H1 (cell line): ENCODE measurements around the gene KIF13A. TPM values are rescaled to one million over a fixed set of nuclear protein-coding genes. Genes with fewer than 3 reads are reported as not detected.

Source experiments
- CTCF ChIA-PET: fragments of 300-600 bp; sonication (Branson Sonifier 250); formaldehyde crosslinking; loops from one replicate; lab custom pipeline; 2021; ENCODE audit not compliant: partially characterized antibody; lab: Charles Lee
- POLR2A ChIA-PET: fragments of 300-600 bp; sonication (Branson Sonifier 250); formaldehyde crosslinking; loops from one replicate; lab custom pipeline; 2021; ENCODE audit warnings: inconsistent platforms; ENCODE audit not compliant: partially characterized antibody; lab: Charles Lee
- DNase-seq, 2 experiments: peaks; one replicate each; pipeline versions ENCODE4 v3.0.0 to v3.0.0-alpha.2; 2010 to 2022; ENCODE audit warnings: low spot score in 2 of 2, low read depth in 1 of 2, mixed read lengths in 1 of 2
- FAIRE-seq: peaks from 2 replicates; lab custom pipeline; 2011; peaks lifted over from hg19 to GRCh38; lab: Jason Lieb, UNC
- H2AFZ ChIP-seq: 2 replicates; pipeline ENCODE4 v1.8.1; 2012; ENCODE audit warnings: low read length, inconsistent platforms
- H2AK5ac ChIP-seq: 2 replicates; pipeline ENCODE4 v1.6.1; 2013; ENCODE audit warnings: low read depth, low read length
- H2BK120ac ChIP-seq: replicated peaks from 2 replicates; pipeline ENCODE3; 2013; ENCODE audit warnings: low read depth, low read length, inconsistent platforms
- H2BK12ac ChIP-seq: 2 replicates; pipeline ENCODE4 v1.6.1; 2013; ENCODE audit warnings: low read depth, low read length
- H2BK15ac ChIP-seq: 2 replicates; pipeline ENCODE4 v1.6.1; 2013; ENCODE audit warnings: low read length
- H2BK20ac ChIP-seq: 2 replicates; pipeline ENCODE4 v1.6.1; 2013; ENCODE audit warnings: low read length
- H2BK5ac ChIP-seq: 2 replicates; pipeline ENCODE4 v1.6.1; 2013; ENCODE audit warnings: low read depth, low read length
- H3K14ac ChIP-seq: 2 replicates; pipeline ENCODE4 v1.6.1; 2013; ENCODE audit warnings: inconsistent platforms; ENCODE audit not compliant: insufficient read length
- H3K18ac ChIP-seq: 2 replicates; pipeline ENCODE4 v1.6.1; 2013; ENCODE audit warnings: low read length; ENCODE audit errors: extremely low read depth
- H3K23ac ChIP-seq: 2 replicates; pipeline ENCODE4 v1.6.1; 2013; ENCODE audit warnings: inconsistent platforms; ENCODE audit not compliant: insufficient read length
- H3K23me2 ChIP-seq: 2 replicates; pipeline ENCODE4 v1.6.1; 2013; ENCODE audit warnings: low read depth, low read length
- H3K27ac ChIP-seq: 2 replicates; pipeline ENCODE4 v1.6.1; 2011; ENCODE audit warnings: low read depth, low read length, inconsistent platforms
- H3K27me3 ChIP-seq, 4 experiments: replicated peaks in 1 of 4; 1 replicate in 1 of 4; 2 replicates in 3 of 4; pipeline versions ENCODE4 v1.6.1 to v1.8.1; 2011 to 2013; ENCODE audit warnings: low read length in 3 of 4, mild to moderate bottlenecking in 3 of 4, inconsistent platforms in 2 of 4, mixed read lengths in 2 of 4, moderate library complexity in 1 of 4; ENCODE audit not compliant: control insufficient read depth in 3 of 4, insufficient read depth in 3 of 4; ENCODE audit errors: extremely low read depth in 1 of 4
- H3K36me3 ChIP-seq, 4 experiments: 2 replicates each; pipeline versions ENCODE4 v1.6.1 to v1.8.1; 2011 to 2013; ENCODE audit warnings: mild to moderate bottlenecking in 4 of 4, low read length in 3 of 4, moderate library complexity in 2 of 4, control low read depth in 1 of 4, inconsistent platforms in 1 of 4; ENCODE audit not compliant: insufficient read depth in 4 of 4, control insufficient read depth in 2 of 4
- H3K4ac ChIP-seq: replicated peaks from 2 replicates; pipeline ENCODE3; 2013; ENCODE audit warnings: low read length, low read depth, mixed read lengths, inconsistent platforms; ENCODE audit not compliant: insufficient read length
- H3K4me1 ChIP-seq, 4 experiments: replicated peaks in 1 of 4; 1 replicate in 1 of 4; 2 replicates in 3 of 4; pipeline versions ENCODE4 v1.6.1 to v1.8.1; 2011 to 2013; ENCODE audit warnings: low read length in 3 of 4, inconsistent platforms in 2 of 4, mixed read lengths in 1 of 4; ENCODE audit not compliant: insufficient read depth in 4 of 4, control insufficient read depth in 3 of 4
- H3K4me2 ChIP-seq, 2 experiments: 2 replicates each; pipeline versions ENCODE4 v1.6.1 to v1.8.1; 2011 to 2013; ENCODE audit warnings: low read depth in 2 of 2, low read length in 2 of 2, control low read depth in 1 of 2, inconsistent platforms in 1 of 2, mild to moderate bottlenecking in 1 of 2; ENCODE audit not compliant: insufficient read depth in 1 of 2
- H3K4me3 ChIP-seq, 4 experiments: fragments of 200-600, 300-600 bp in 1 of 4; sonication (generic), shearing (Covaris generic), sonication (Bioruptor Twin) in 1 of 4; 2 replicates each; pipeline versions ENCODE4 v1.5.1 to v1.8.1; 2011 to 2016; ENCODE audit warnings: low read length in 4 of 4, low read depth in 3 of 4, control low read depth in 2 of 4, inconsistent platforms in 2 of 4, mild to moderate bottlenecking in 2 of 4, mixed read lengths in 1 of 4, moderate library complexity in 1 of 4; ENCODE audit not compliant: insufficient read depth in 2 of 4; ENCODE audit errors: extremely low read depth in 1 of 4
- H3K56ac ChIP-seq: replicated peaks from 2 replicates; pipeline ENCODE3; 2013; ENCODE audit warnings: low read depth, mild to moderate bottlenecking, mixed read lengths, low read length, inconsistent platforms; ENCODE audit not compliant: insufficient read length
- H3K79me1 ChIP-seq: 2 replicates; pipeline ENCODE4 v1.6.1; 2013; ENCODE audit warnings: low read depth, low read length, control low read depth
- H3K79me2 ChIP-seq, 2 experiments: 2 replicates each; pipeline versions ENCODE4 v1.6.1 to v1.8.1; 2012 to 2013; ENCODE audit warnings: low read length in 2 of 2, mild to moderate bottlenecking in 2 of 2, inconsistent platforms in 1 of 2; ENCODE audit not compliant: insufficient read depth in 2 of 2, control insufficient read depth in 1 of 2
- H3K9ac ChIP-seq, 4 experiments: replicated peaks in 1 of 4; 1 replicate in 1 of 4; 2 replicates in 3 of 4; pipeline versions ENCODE4 v1.6.1 to v1.8.1; 2011 to 2013; ENCODE audit warnings: low read depth in 3 of 4, low read length in 3 of 4, control low read depth in 2 of 4, mild to moderate bottlenecking in 2 of 4, moderate library complexity in 2 of 4, inconsistent platforms in 1 of 4; ENCODE audit errors: extremely low read depth in 1 of 4
- H3K9me3 ChIP-seq, 2 experiments: 2 replicates each; pipeline versions ENCODE4 v1.6.1 to v1.8.1; 2012 to 2013; ENCODE audit warnings: mild to moderate bottlenecking in 2 of 2, moderate library complexity in 2 of 2, control low read depth in 1 of 2, inconsistent platforms in 1 of 2, low read depth in 1 of 2, low read length in 1 of 2, mixed read lengths in 1 of 2; ENCODE audit not compliant: insufficient read depth in 2 of 2
- H4K20me1 ChIP-seq, 2 experiments: replicated peaks in 1 of 2; 2 replicates each; pipeline versions ENCODE3 to v1.8.1; 2011 to 2013; ENCODE audit warnings: inconsistent platforms in 2 of 2, low read length in 2 of 2, mild to moderate bottlenecking in 1 of 2; ENCODE audit not compliant: insufficient read depth in 2 of 2, control insufficient read depth in 1 of 2
- H4K5ac ChIP-seq: 2 replicates; pipeline ENCODE4 v1.6.1; 2013; ENCODE audit warnings: low read length, low read depth, mixed read lengths, inconsistent platforms; ENCODE audit not compliant: insufficient read length
- H4K8ac ChIP-seq: 2 replicates; pipeline ENCODE4 v1.8.0; 2013; ENCODE audit warnings: mild to moderate bottlenecking, moderate library complexity, low read length, inconsistent platforms; ENCODE audit not compliant: insufficient read depth; ENCODE audit errors: extremely low read depth
- H4K91ac ChIP-seq: replicated peaks from 2 replicates; pipeline ENCODE3; 2013; ENCODE audit warnings: low read length, mixed read lengths, inconsistent platforms; ENCODE audit not compliant: insufficient read length
- BRCA1 ChIP-seq: IDR thresholded peaks from 2 replicates; pipeline ENCODE4 v1.6.1; 2012; ENCODE audit warnings: low read depth, low read length, improper control_type of control experiment
- CEBPB ChIP-seq: IDR thresholded peaks from 2 replicates; pipeline ENCODE4 v1.6.1; 2012; ENCODE audit warnings: low read depth, low read length
- CHD2 ChIP-seq: IDR thresholded peaks from 2 replicates; pipeline ENCODE4 v1.6.1; 2012; ENCODE audit warnings: low read length, improper control_type of control experiment
- EP300 ChIP-seq, 2 experiments: IDR thresholded peaks; 1 replicate in 1 of 2; 2 replicates in 1 of 2; pipeline ENCODE4 v1.6.1; 2011 to 2012; ENCODE audit warnings: low read depth in 2 of 2, low read length in 2 of 2, mild to moderate bottlenecking in 2 of 2, borderline replicate concordance in 1 of 2, inconsistent platforms in 1 of 2, moderate library complexity in 1 of 2
- KDM1A ChIP-seq: fragments of 200-600, 300-600 bp; sonication (generic); IDR thresholded peaks from 2 replicates; pipeline ENCODE4 v1.7.1; 2016; ENCODE audit warnings: mild to moderate bottlenecking, low read length, borderline replicate concordance
- KDM4A ChIP-seq: IDR thresholded peaks from one replicate; pipeline ENCODE4 v1.7.1; 2012; ENCODE audit warnings: low read depth, mild to moderate bottlenecking, moderate library complexity, low read length, inconsistent platforms; ENCODE audit not compliant: severe bottlenecking
- POLR2AphosphoS5 ChIP-seq: IDR thresholded peaks from 2 replicates; pipeline ENCODE4 v1.6.1; 2011; ENCODE audit warnings: low read depth, low read length
- SIN3A ChIP-seq, 2 experiments: IDR thresholded peaks in 1 of 2; conservative IDR thresholded peaks in 1 of 2; 2 replicates each; pipeline ENCODE4 v1.6.1; 2011 to 2012; ENCODE audit warnings: low read length in 2 of 2, improper control_type of control experiment in 1 of 2, low read depth in 1 of 2, mild to moderate bottlenecking in 1 of 2
- SP2 ChIP-seq: IDR thresholded peaks from 2 replicates; pipeline ENCODE4 v1.6.1; 2012; ENCODE audit warnings: mild to moderate bottlenecking, low read length, inconsistent platforms
- SRF ChIP-seq: IDR thresholded peaks from 2 replicates; pipeline ENCODE4 v1.6.1; 2011; ENCODE audit warnings: mild to moderate bottlenecking, low read depth, low read length, moderate library complexity
- TAF1 ChIP-seq: IDR thresholded peaks from 2 replicates; pipeline ENCODE4 v1.6.1; 2011; ENCODE audit warnings: mild to moderate bottlenecking, low read depth, low read length
- TCF12 ChIP-seq: IDR thresholded peaks from 2 replicates; pipeline ENCODE4 v1.6.1; 2011; ENCODE audit warnings: low read depth, mild to moderate bottlenecking, low read length
- ZNF274 ChIP-seq: IDR thresholded peaks from 2 replicates; pipeline ENCODE4 v1.7.0; 2012; ENCODE audit warnings: low read length, borderline replicate concordance; ENCODE audit errors: extremely low read depth
- WGBS, 2 experiments: shearing (Covaris generic) in 1 of 2; methylation state at CpG; one replicate each; pipeline versions ENCODE4 v1.1.6 to v1.1.7; 2013 to 2015; ENCODE audit warnings: low lambda C conversion rate in 2 of 2, mixed read lengths in 2 of 2, inconsistent platforms in 1 of 2, low coverage in 1 of 2, missing lambda C conversion rate in 1 of 2; ENCODE audit not compliant: insufficient replicate concordance in 2 of 2, insufficient coverage in 1 of 2, insufficient read length in 1 of 2; ENCODE audit errors: extremely low coverage in 1 of 2, missing lambda C conversion rate in 1 of 2; 5-methylcytosine and 5-hydroxymethylcytosine counted together
- polyA plus RNA-seq, 7 experiments: library from polyadenylated mRNA; depleted of rRNA in 3 of 7; stranded (reverse) in 5 of 7; unstranded in 2 of 7; fragments of >200 nt in 5 of 7; fragments of 200-250 nt in 2 of 7; gene quantifications; 1 replicate in 5 of 7; 2 replicates in 1 of 7; 4 replicates in 1 of 7; pipeline versions ENCODE4 v1.2.1 to v1.2.3, GENCODE V29; 2011 to 2013; ENCODE audit warnings: missing spikeins in 2 of 7, mixed read lengths in 2 of 7
- total RNA-seq: library from RNA; stranded (reverse); fragmentation: NEBNext Ultra II Directional; extraction: Animal tissue kit (Norgen Biotek cat#: 25700); gene quantifications from 2 replicates; pipeline ENCODE4 v1.2.1, GENCODE V29; 2021
- TF ChIP-seq, protein P1 (sequence below): IDR thresholded peaks from 2 replicates; pipeline ENCODE4 v1.6.1; 2012; ENCODE audit warnings: inconsistent platforms

KIF13A gene
- total and polyA plus RNA-seq, 2 of the 8 experiments (the other 6 are each of a cell fraction or from before 2014, with no cell fraction given): 14.7 to 40.8 TPM

DNA sequence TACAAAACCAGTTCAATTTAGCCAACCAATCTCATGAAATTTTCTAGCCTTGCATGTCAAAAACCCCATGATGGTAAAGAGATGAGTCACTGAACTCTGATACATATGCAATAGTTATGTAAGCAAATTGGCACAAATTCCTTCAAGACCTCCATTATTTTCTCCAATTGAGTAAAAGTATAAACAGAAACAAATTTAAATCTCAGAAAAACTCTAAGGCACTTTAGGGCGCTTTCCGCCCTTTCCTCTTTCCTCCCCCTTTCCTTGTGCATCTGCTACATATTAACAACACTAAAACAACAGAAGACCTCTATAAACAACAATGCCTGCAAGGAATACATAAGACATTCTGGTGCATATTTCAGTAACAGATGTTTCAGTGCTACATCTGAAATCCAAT lies 48.5 kb downstream of the KIF13A start:
- Histone ChIP-seq H3K56ac (no peak overlapping the region), H2BK20ac (no peak overlapping the region), H2BK5ac (no peak overlapping the region), H4K8ac (no peak overlapping the region), H3K23me2 (peaks cover 2% of the 10 kb centered on the region; the same call in 1 of the 2 replicates), H2AK5ac (no peak overlapping the region), H3K27ac (no peak overlapping the region), H2BK15ac (no peak overlapping the region), H3K4me1 (peaks cover 0 to 6% (median 4%) of the 10 kb centered on the region in 4 experiments; a peak in 3 of 7 replicates), H2AFZ (no peak overlapping the region), H4K5ac (no peak overlapping the region), H3K4ac (no peak overlapping the region), H3K79me2 (peaks cover 0 to 69% of the 10 kb centered on the region in 2 experiments; a peak in 3 of 4 replicates), H3K23ac (no peak overlapping the region), H3K4me3 (peak overlapping the region in 1 of 4 experiments; percentile 58; a peak in 2 of 8 replicates), H2BK120ac (no peak overlapping the region), H3K18ac (no peak overlapping the region), H4K91ac (no peak overlapping the region), H3K9me3 (no peaks in the 10 kb centered on the region), H3K14ac (no peak overlapping the region), H3K27me3 (no peaks in the 10 kb centered on the region), H4K20me1 (no peaks in the 10 kb centered on the region), H3K36me3 (no peaks in the 10 kb centered on the region), H3K79me1 (no peaks in the 10 kb centered on the region; the same call in 1 of the 2 replicates), H2BK12ac (no peak overlapping the region), H3K9ac (no peak overlapping the region), H3K4me2 (peak overlapping the region; percentile 71 to 74; a peak in 3 of 4 replicates)
- WGBS, 2 experiments: 89% methylated on average over 2 of the region's 2 CpGs; no CpG with 5 or more reads in 1 of the 2 experiments
- FAIRE-seq (no peak), DNase-seq (no peak)
- ChIA-PET POLR2A (no interaction called here), CTCF (no interaction called here)
- TF ChIP-seq SIN3A (conservative IDR thresholded peaks at IDR 0.05 in 1 of 2, IDR thresholded peaks at IDR 0.05 in 1 of 2; ENCODE audit: low read depth in 1 of 2, low read length in 2 of 2) (no peak), KDM4A (no peak), CHD2 (no peak), KDM1A (no peak), CEBPB (no peak), POLR2AphosphoS5 (no peak), TCF12 (no peak), TAF1 (no peak), BRCA1 (no peak), SP2 (no peak), EP300 (IDR thresholded peaks at IDR 0.05; ENCODE audit: borderline replicate concordance in 1 of 2, low read depth in 2 of 2, low read length in 2 of 2) (no peak), SRF (no peak), ZNF274 (no peak)
- TF ChIP-seq, protein P1, sequence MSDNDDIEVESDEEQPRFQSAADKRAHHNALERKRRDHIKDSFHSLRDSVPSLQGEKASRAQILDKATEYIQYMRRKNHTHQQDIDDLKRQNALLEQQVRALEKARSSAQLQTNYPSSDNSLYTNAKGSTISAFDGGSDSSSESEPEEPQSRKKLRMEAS: no peak
